GM12875 (cell line): ENCODE results near the gene NKAIN2.

ENCODE experiments used
- H3K4me3 ChIP-seq: one replicate; pipeline ENCODE4 v1.5.1; 2011; ENCODE audit warnings: low read depth, low read length, control low read depth
- TF ChIP-seq, protein P1 (sequence below): IDR thresholded peaks from 2 replicates; pipeline ENCODE4 v1.5.1; 2011; ENCODE audit warnings: low read depth, mild to moderate bottlenecking, control low read depth, inconsistent platforms, low read length, moderate library complexity, borderline replicate concordance; ENCODE audit not compliant: insufficient read depth

Gene NKAIN2

GRCh38 chr6:124432620-124433019, 629.0 kb downstream of the NKAIN2 start:
- H3K4me3 ChIP-seq, result no peak overlapping the region
- TF ChIP-seq, protein P1, sequence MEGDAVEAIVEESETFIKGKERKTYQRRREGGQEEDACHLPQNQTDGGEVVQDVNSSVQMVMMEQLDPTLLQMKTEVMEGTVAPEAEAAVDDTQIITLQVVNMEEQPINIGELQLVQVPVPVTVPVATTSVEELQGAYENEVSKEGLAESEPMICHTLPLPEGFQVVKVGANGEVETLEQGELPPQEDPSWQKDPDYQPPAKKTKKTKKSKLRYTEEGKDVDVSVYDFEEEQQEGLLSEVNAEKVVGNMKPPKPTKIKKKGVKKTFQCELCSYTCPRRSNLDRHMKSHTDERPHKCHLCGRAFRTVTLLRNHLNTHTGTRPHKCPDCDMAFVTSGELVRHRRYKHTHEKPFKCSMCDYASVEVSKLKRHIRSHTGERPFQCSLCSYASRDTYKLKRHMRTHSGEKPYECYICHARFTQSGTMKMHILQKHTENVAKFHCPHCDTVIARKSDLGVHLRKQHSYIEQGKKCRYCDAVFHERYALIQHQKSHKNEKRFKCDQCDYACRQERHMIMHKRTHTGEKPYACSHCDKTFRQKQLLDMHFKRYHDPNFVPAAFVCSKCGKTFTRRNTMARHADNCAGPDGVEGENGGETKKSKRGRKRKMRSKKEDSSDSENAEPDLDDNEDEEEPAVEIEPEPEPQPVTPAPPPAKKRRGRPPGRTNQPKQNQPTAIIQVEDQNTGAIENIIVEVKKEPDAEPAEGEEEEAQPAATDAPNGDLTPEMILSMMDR, result no peak

- TF ChIP-seq, protein P1, result no peak
- H3K4me3 ChIP-seq, result no peak overlapping the region
Measured at GRCh38 chr6:124433387-124434160, 629.9 kb downstream of the NKAIN2 start.

DNA sequence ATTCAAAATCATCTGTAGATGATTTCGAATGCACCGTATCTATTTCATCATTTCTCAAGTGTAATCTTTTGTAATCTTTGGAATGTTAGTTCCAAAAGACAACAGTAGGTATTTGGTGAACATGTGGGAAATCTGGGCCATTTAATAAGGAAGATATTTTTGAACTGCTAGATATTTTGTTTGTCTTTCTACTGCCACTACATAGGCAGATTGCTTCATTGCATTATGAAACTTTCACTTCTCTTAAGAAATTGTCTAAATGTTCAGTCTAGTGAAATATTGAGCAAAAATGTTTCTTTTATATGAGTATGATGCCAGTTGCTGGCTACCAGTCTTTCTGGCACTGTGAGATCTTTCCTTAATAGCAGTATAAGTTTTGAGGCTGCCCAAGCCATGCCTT, 630.8 kb downstream of the NKAIN2 start:
- TF ChIP-seq, protein P1, result no peak
- no peak overlapping the region for H3K4me3 ChIP-seq

DNA sequence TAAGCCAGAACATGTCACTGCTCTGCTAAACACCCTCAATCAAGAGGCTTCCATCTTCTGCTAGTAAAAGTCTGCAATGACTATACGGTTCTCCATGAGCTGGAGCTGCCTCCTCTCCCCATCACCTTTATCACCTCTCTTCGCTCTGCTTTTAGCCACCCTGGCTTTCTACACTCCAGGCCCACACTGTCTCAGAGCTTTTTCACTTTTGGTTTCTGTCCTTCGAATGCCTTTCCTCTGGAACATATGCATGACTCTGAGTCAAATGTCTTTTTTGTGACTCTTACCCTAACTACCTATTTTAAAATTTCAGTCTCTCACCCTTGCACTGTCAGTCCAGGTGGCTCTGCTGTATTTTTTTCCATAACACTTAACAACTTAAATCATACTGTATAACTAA, 633.1 kb downstream of the NKAIN2 start:
- TF ChIP-seq, protein P1, result no peak

DNA sequence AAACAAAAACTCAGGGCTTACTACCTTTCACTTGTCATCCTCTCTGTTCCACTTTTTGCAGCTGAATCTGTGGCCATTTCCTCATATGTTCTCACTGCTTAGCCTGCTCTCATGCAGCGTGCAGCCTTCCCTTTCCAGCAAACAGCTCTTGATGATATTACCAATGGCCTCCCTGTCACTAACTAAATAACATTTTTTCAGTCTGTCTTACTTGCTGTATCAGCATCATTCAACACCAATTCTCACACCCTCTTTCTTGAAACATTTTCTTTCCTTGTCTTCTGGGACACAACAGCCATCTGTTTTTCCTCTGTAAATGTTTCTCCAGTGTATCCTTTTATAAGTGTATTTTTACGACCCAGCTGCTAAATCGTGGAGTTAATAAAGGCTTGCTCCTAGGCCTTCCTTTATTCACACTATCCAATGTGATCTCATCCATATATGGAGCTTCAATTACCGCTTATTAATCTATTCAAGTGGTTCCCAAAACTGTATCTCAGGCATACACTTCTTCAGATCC, 634.9 kb downstream of the NKAIN2 start:
- TF ChIP-seq, protein P1, result no peak
- no peak overlapping the region for H3K4me3 ChIP-seq

More for the DNA sequence above, 633.1 kb downstream of the NKAIN2 start:
- no peak overlapping the region for H3K4me3 ChIP-seq

GRCh38 chr6:124441450-124441849, 637.8 kb downstream of the NKAIN2 start:
- TF ChIP-seq, protein P1, result no peak
- no peak overlapping the region for H3K4me3 ChIP-seq

- no peak overlapping the region for H3K4me3 ChIP-seq
- TF ChIP-seq, protein P1, result no peak
Measured at GRCh38 chr6:124443541-124443940, 639.9 kb downstream of the NKAIN2 start.
